Measurements from ENCODE around the gene ADAMTSL3. TPM values are rescaled to one million over a fixed set of nuclear protein-coding genes. Genes with fewer than 3 reads are reported as not detected.

ADAMTSL3 gene
- total RNA-seq, 1 experiment from 2014 or later, result 1.8 TPM

DNA sequence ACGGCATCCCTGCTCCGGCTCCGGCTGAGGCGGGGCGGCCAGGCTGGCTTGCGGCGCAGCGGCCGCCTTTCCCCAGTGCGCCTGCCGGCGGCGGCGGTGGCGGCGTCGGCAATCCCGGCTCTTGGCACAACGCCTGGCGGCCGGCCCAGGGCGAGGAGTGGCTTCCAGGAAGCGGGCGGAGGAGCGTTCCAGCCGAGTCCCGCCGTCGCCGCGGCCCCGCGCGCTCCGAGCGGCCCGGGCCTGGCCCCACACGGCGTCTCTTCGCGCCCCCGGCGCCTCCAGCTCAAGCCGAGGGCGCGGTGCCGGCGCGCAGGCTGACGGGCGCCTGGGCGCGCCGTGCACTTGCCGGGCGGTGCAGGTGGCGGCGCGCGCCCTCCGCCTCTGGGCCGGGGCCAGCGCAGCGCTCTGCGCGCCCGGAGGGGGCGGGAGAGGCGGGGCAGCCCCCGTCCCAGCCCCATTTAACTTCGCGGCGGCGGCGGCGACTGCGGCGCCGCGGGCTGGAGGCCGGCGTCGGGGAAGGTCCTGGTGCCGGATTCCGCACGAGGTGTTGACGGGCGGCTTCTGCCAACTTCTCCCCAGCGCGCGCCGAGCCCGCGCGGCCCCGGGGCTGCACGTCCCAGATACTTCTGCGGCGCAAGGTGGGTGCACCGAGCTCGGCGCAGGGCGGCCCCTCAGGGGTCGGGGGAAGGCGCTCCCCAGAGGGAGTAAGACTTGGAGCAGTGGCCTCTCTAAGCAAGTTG is at the start of gene ADAMTSL3 (continued):
- TF ChIP-seq, protein P1, sequence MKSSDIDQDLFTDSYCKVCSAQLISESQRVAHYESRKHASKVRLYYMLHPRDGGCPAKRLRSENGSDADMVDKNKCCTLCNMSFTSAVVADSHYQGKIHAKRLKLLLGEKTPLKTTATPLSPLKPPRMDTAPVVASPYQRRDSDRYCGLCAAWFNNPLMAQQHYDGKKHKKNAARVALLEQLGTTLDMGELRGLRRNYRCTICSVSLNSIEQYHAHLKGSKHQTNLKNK (CRISPR knock-in tag; IDR thresholded peaks at IDR 0.05), result no peak
- TF ChIP-seq, protein P2, sequence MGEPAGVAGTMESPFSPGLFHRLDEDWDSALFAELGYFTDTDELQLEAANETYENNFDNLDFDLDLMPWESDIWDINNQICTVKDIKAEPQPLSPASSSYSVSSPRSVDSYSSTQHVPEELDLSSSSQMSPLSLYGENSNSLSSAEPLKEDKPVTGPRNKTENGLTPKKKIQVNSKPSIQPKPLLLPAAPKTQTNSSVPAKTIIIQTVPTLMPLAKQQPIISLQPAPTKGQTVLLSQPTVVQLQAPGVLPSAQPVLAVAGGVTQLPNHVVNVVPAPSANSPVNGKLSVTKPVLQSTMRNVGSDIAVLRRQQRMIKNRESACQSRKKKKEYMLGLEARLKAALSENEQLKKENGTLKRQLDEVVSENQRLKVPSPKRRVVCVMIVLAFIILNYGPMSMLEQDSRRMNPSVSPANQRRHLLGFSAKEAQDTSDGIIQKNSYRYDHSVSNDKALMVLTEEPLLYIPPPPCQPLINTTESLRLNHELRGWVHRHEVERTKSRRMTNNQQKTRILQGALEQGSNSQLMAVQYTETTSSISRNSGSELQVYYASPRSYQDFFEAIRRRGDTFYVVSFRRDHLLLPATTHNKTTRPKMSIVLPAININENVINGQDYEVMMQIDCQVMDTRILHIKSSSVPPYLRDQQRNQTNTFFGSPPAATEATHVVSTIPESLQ (CRISPR knock-in tag; IDR thresholded peaks at IDR 0.05), result no peak
- no peak for TF ChIP-seq MYBL2 (CRISPR knock-in tag; IDR thresholded peaks at IDR 0.05)
- TF ChIP-seq, protein P3, sequence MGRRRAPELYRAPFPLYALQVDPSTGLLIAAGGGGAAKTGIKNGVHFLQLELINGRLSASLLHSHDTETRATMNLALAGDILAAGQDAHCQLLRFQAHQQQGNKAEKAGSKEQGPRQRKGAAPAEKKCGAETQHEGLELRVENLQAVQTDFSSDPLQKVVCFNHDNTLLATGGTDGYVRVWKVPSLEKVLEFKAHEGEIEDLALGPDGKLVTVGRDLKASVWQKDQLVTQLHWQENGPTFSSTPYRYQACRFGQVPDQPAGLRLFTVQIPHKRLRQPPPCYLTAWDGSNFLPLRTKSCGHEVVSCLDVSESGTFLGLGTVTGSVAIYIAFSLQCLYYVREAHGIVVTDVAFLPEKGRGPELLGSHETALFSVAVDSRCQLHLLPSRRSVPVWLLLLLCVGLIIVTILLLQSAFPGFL (CRISPR knock-in tag; IDR thresholded peaks at IDR 0.05; ENCODE audit: borderline replicate concordance), result no peak
- TF ChIP-seq NFATC4 (CRISPR knock-in tag; IDR thresholded peaks at IDR 0.05), result no peak

DNA sequence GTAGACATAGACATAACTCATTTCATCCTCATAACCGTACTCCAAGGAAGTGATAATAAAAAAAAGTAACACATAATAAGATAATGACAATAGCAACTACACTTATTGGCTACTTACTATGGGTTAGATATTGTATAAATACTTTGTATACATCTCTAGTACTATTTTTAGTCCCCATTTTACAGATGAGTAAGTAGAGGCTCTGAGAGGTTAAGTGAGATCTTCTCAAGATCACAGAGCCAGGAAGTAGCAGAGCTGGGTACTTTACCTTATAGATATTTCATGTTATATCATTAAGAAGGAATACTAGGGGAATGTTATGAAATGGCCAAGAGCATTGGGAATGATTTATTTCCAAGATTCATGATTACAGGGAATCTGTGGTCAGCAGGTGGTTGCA is 49.4 kb upstream of the ADAMTSL3 start:
- H3K4me3 Mint-ChIP-seq, result no peak overlapping the region
- H3K27me3 Mint-ChIP-seq (ENCODE audit: low read depth), result no peaks in the 10 kb centered on the region; the same call in 1 of the 2 replicates
- H3K27ac Mint-ChIP-seq, result no peak overlapping the region
- H3K4me1 Mint-ChIP-seq, result no peaks in the 10 kb centered on the region
- CTCF ChIA-PET, result no interaction called here
- DNase-seq (ENCODE audit: low spot score) (no peak), ATAC-seq (no peak)
- TF ChIP-seq NR2C2 (CRISPR knock-in tag; IDR thresholded peaks at IDR 0.05) (no peak), TEAD4 (CRISPR knock-in tag; IDR thresholded peaks at IDR 0.05) (no peak)
- POLR2A ChIA-PET, result no interaction called here
- peaks cover 25% of the 10 kb centered on the region for H3K9me3 Mint-ChIP-seq
- H3K36me3 Mint-ChIP-seq, result peaks cover 21% of the 10 kb centered on the region

DNA sequence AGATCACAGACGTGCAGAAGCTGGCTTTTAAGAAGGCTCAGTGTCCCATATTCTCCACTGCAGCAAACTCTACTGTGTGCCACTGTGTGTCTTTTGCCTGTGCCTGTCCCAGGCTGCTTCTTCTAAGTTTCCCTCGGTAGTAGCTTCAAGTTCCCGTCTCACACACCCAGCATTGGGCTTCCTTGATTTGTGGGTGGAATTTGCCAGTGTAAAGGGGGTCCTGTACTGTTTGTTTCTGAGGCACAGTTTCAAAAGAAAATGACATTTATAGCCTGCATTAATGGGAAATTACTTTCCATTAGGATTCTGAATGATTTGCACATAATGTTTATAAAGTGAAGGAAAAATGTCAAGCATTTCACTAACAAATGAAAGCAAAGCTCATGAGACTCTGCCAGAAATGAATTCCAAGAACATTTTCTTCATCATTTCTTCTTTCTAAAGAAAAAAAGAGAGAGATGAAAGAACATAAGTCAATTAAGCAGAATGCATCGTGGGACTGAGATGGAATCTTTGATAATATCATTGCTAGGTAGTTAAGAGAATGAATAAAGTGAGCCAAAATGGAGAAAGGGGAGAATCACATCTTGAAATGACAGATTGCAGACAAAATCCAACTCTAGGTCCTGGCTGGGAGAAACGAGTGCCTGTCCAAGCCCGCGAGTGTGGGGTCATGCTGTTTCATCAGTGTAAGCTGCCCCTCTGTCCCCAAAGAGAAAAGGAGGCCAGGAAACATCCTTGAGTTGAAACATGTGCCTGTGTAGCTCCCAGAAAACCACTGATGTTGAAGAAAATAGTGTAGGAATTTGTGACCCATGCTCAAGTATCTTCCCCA is 48.6 kb upstream of the ADAMTSL3 start:
- DNase-seq (ENCODE audit: low spot score), result no peak
- Mint-ChIP-seq H3K4me1 (no peaks in the 10 kb centered on the region), H3K36me3 (peaks cover 13% of the 10 kb centered on the region), H3K4me3 (no peak overlapping the region), H3K27ac (no peak overlapping the region), H3K9me3 (peaks cover 17% of the 10 kb centered on the region), H3K27me3 (ENCODE audit: low read depth) (no peaks in the 10 kb centered on the region; the same call in 1 of the 2 replicates)
- no peak for ATAC-seq
- ChIA-PET CTCF (no interaction called here), POLR2A (no interaction called here)
- TF ChIP-seq, protein P4, sequence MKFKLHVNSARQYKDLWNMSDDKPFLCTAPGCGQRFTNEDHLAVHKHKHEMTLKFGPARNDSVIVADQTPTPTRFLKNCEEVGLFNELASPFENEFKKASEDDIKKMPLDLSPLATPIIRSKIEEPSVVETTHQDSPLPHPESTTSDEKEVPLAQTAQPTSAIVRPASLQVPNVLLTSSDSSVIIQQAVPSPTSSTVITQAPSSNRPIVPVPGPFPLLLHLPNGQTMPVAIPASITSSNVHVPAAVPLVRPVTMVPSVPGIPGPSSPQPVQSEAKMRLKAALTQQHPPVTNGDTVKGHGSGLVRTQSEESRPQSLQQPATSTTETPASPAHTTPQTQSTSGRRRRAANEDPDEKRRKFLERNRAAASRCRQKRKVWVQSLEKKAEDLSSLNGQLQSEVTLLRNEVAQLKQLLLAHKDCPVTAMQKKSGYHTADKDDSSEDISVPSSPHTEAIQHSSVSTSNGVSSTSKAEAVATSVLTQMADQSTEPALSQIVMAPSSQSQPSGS (CRISPR knock-in tag; IDR thresholded peaks at IDR 0.05; ENCODE audit: borderline replicate concordance, low read depth), result no peak
- TF ChIP-seq, protein P5, sequence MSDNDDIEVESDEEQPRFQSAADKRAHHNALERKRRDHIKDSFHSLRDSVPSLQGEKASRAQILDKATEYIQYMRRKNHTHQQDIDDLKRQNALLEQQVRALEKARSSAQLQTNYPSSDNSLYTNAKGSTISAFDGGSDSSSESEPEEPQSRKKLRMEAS (CRISPR knock-in tag; IDR thresholded peaks at IDR 0.05), result no peak
- no peak for TF ChIP-seq TEAD4 (CRISPR knock-in tag; IDR thresholded peaks at IDR 0.05)
- no peak for TF ChIP-seq SOX15 (CRISPR knock-in tag; IDR thresholded peaks at IDR 0.05)
- no peak for TF ChIP-seq ZNF396 (CRISPR knock-in tag; IDR thresholded peaks at IDR 0.05; ENCODE audit: borderline replicate concordance)
- no peak for TF ChIP-seq FOXP1 (CRISPR knock-in tag; IDR thresholded peaks at IDR 0.05; ENCODE audit: borderline replicate concordance)
- TF ChIP-seq, protein P6, sequence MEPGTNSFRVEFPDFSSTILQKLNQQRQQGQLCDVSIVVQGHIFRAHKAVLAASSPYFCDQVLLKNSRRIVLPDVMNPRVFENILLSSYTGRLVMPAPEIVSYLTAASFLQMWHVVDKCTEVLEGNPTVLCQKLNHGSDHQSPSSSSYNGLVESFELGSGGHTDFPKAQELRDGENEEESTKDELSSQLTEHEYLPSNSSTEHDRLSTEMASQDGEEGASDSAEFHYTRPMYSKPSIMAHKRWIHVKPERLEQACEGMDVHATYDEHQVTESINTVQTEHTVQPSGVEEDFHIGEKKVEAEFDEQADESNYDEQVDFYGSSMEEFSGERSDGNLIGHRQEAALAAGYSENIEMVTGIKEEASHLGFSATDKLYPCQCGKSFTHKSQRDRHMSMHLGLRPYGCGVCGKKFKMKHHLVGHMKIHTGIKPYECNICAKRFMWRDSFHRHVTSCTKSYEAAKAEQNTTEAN (CRISPR knock-in tag; IDR thresholded peaks at IDR 0.05), result no peak
- no peak for TF ChIP-seq HMGA2 (CRISPR knock-in tag; IDR thresholded peaks at IDR 0.05)
- TF ChIP-seq NFE2L1 (CRISPR knock-in tag; IDR thresholded peaks at IDR 0.05), result no peak
- TF ChIP-seq, protein P7, sequence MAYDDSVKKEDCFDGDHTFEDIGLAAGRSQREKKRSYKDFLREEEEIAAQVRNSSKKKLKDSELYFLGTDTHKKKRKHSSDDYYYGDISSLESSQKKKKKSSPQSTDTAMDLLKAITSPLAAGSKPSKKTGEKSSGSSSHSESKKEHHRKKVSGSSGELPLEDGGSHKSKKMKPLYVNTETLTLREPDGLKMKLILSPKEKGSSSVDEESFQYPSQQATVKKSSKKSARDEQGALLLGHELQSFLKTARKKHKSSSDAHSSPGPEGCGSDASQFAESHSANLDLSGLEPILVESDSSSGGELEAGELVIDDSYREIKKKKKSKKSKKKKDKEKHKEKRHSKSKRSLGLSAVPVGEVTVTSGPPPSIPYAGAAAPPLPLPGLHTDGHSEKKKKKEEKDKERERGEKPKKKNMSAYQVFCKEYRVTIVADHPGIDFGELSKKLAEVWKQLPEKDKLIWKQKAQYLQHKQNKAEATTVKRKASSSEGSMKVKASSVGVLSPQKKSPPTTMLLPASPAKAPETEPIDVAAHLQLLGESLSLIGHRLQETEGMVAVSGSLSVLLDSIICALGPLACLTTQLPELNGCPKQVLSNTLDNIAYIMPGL (CRISPR knock-in tag; IDR thresholded peaks at IDR 0.05), result no peak
- TF ChIP-seq CREB1 (CRISPR knock-in tag; IDR thresholded peaks at IDR 0.05), result no peak
- TF ChIP-seq GTF2I (CRISPR knock-in tag; conservative IDR thresholded peaks at IDR 0.05), result no peak
- TF ChIP-seq, protein P8, sequence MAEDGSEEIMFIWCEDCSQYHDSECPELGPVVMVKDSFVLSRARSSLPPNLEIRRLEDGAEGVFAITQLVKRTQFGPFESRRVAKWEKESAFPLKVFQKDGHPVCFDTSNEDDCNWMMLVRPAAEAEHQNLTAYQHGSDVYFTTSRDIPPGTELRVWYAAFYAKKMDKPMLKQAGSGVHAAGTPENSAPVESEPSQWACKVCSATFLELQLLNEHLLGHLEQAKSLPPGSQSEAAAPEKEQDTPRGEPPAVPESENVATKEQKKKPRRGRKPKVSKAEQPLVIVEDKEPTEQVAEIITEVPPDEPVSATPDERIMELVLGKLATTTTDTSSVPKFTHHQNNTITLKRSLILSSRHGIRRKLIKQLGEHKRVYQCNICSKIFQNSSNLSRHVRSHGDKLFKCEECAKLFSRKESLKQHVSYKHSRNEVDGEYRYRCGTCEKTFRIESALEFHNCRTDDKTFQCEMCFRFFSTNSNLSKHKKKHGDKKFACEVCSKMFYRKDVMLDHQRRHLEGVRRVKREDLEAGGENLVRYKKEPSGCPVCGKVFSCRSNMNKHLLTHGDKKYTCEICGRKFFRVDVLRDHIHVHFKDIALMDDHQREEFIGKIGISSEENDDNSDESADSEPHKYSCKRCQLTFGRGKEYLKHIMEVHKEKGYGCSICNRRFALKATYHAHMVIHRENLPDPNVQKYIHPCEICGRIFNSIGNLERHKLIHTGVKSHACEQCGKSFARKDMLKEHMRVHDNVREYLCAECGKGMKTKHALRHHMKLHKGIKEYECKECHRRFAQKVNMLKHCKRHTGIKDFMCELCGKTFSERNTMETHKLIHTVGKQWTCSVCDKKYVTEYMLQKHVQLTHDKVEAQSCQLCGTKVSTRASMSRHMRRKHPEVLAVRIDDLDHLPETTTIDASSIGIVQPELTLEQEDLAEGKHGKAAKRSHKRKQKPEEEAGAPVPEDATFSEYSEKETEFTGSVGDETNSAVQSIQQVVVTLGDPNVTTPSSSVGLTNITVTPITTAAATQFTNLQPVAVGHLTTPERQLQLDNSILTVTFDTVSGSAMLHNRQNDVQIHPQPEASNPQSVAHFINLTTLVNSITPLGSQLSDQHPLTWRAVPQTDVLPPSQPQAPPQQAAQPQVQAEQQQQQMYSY (CRISPR knock-in tag; IDR thresholded peaks at IDR 0.05), result no peak
